ENCODE results near the gene ENKUR.

DNA sequence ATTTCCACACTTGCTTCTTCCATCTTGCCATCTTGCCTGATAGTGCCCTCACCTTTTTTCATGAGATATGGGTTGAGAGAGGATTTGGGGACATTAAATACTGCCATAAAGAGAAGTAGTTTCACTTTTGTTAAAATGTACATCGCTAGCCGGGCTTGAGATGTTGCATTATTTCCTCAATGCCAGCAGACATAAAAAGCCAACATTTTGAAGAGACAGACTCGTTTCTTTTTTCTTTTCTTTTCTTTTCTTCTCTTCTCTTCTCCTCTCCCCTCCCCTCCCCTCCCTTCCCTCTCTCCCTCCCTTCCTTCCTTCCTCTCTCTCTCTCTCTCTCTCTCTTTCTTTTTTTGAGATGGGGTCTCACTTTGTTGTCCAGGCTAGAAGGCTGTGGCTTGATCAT lies 17.9 kb downstream of the ENKUR start:
- TF ChIP-seq, protein P1, sequence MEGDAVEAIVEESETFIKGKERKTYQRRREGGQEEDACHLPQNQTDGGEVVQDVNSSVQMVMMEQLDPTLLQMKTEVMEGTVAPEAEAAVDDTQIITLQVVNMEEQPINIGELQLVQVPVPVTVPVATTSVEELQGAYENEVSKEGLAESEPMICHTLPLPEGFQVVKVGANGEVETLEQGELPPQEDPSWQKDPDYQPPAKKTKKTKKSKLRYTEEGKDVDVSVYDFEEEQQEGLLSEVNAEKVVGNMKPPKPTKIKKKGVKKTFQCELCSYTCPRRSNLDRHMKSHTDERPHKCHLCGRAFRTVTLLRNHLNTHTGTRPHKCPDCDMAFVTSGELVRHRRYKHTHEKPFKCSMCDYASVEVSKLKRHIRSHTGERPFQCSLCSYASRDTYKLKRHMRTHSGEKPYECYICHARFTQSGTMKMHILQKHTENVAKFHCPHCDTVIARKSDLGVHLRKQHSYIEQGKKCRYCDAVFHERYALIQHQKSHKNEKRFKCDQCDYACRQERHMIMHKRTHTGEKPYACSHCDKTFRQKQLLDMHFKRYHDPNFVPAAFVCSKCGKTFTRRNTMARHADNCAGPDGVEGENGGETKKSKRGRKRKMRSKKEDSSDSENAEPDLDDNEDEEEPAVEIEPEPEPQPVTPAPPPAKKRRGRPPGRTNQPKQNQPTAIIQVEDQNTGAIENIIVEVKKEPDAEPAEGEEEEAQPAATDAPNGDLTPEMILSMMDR (IDR thresholded peaks at IDR 0.05 in 2 of 3, conservative IDR thresholded peaks at IDR 0.05 in 1 of 3; ENCODE audit: borderline replicate concordance in 1 of 3, insufficient read depth in 1 of 3, low read depth in 2 of 3, low read length in 2 of 3): no peak
- no peak for TF ChIP-seq ELF1 (IDR thresholded peaks at IDR 0.05; ENCODE audit: borderline replicate concordance, low read depth)

Measured in HCT116 (cell line).